ENCODE data around the gene DPF3.

DPF3 gene

DNA sequence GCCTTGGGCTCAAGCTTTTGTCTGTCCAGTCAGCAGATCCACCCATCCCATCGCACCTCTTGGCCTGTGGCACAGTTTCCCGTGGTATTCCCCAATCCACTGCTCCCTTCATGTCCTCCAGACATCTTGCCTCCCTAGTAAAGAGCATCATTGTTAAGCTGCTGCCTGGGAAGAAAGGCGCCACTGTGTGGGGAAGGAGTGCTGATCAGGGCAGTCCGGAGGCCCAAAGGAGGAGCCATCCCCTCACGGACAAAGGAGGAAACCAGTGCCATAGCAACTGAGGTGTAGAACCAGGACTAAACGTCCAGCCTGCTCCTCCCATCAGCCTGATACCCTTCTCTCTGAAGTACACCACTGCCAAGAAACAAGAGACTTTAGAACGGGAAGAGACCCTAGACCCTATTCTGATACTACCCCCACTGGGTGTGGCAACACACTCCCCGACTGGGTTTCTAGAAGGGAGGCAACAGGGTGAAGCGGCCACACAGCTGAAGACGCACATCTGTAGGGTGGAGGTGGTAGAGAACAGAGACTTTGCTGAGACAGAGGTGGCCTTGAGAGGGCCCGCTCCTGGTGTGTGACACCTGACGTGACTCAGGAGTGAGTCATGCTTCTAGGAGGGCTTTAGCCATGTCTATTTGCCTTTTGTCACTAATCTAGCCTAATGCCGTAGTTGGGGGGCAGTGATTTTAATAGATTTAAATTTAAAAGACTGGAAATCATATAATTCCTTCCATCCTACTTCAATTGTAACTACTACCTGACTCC lies 185.0 kb downstream of the DPF3 start:
- no peak for FAIRE-seq

DNA sequence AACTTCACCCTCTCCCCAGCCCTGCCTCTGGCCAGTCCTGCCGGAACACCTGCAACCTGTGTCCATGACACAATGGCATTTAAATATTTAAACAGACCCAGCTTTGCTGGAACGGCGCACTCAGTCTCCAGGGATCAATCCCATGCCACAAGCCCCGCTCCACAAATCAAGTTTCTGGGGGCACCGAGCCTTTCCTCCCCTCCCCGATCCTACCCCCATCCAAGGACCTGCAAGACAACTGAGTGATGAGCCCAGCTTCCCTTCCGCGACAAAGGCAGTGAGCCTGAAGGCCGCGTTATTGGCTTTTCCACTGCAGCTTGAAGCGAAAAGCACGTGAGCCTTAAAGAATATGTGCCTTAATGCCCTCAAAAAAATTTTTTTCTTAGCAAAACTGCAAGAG lies 185.7 kb downstream of the DPF3 start:
- FAIRE-seq, result no peak

DNA sequence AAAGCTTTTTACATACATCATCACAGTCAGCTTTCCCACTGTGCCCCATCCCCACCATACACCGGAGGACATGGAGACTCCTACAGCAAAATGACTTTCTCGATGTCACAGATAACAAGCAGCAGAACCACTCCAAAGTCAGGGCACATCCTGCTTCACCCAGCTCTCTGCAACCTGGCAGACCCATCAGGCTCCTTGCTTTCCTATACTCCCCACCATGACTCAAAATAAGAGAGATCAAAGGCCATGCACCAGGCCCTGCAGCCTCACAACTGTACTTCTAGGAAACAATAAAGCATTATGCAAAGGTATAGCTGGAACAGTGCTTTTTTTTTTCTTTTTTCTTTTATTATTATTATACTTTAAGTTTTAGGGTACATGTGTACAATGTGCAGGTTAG lies 187.4 kb downstream of the DPF3 start:
- FAIRE-seq, result no peak

DNA sequence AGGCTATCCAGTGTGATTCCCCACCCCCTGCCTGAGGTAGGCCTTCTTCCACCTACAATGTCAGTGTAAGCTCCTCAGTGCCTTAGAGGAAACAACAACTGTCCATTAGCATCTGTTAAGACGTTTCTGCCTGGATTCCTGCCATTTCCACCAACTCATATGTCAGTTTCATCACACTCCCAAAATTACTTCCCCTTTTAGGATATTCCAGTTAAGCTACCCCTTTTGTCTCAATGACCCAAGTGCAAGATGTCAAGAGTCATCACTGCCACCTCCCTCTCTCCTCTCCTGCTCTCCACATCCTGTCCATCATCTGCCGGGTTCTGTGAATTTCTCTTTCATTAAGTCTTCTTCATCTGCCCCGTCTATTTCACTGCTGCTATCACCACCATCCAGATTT lies 189.4 kb downstream of the DPF3 start:
- no peak for FAIRE-seq

DNA sequence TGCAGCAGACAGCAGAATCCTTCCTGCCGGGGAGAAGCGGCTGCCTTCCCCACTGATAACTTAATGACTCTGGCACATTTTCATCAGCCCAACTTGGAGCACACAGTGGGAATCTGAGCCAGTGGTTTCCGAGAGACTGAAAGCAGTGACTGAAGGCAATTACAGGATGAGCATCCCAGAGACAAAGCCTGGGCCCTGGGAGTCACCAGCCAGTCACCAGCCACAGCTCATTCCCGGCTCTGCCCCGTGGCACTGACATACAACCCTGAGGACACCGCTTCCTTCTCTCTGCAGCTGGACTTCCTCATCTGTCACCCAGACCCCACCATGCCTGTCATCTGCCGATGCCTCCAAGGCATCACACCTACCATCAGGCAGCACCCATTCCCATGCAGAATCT lies 192.3 kb downstream of the DPF3 start:
- no peak for FAIRE-seq

DNA sequence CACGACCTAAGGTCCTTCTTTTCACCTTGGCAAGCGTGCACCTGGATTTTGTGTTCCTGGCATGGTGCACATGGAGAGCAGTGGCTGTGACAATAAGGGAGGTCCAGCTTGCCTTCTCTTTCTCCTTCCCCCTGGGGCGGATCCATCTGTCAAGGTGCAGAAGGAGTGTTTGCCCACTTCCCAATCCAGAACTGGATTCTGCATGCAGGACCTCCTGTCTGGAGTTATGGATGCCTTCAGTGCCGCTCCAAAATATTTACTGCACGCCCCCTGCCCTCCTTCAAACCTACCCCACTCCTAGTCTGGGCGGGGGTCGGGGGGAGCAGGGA lies 192.7 kb downstream of the DPF3 start:
- no peak for FAIRE-seq

DNA sequence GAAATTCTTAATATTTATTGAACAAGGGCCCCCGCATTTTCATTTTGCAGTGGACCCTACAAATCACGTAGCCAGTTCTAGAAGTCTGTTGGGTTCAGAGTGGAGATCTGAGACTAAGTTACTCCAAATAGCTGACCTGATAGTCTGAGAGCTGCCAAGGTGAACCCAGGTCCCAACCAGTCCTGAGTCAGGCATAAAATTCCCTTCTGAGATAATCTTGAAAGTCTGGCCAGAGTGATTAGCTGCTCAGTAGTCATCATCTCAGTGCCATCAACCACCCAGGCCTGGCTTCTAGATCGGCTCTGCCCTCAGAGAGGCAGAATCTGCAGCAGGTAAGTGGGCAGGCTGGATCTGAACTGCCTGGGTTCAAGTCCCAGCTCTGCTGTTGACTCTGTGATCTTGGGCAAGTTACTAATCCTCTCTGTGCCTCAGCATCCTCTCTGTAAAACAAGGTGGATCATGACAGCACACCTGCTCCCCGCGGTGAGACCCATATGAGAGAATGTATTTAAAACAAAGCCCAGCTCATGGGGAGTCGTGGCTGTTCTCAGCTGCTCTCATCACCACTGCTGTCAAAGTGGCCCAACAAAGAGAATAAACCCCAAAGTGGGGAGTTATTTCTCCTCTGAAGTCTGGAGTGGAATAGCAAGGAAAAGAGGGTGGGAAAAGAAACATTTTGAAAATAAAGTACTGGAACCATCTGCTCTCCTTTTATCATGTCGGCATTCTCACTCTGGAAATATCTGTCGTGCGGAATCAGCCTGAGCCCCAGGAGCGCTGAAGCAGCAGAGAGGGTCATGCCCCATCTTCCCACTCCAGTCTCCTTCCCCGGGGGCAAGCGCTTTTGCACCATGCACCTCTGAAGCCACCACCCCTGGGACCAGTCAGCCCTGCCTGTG lies 193.3 kb downstream of the DPF3 start:
- FAIRE-seq, result no peak

DNA sequence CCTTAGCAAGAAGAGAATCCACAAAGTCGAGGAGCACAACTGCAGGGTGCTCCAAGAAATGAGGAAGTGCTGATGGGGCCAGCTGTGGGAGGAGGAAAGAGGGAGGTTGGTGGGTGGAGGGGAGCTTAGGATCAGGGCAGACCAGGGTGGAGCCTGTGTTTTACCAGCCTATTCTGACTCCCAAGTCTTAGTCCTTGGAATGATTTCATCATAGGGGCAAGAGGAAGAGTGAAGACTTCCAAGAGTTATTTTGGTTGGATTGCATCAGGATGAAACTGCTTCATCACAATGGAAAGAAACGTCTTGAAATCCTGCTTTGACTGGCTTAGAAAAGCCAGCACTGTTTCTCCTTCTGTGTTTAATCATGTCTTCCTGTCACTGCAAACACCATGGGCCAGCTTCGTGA lies 194.0 kb downstream of the DPF3 start:
- no peak for FAIRE-seq

DNA sequence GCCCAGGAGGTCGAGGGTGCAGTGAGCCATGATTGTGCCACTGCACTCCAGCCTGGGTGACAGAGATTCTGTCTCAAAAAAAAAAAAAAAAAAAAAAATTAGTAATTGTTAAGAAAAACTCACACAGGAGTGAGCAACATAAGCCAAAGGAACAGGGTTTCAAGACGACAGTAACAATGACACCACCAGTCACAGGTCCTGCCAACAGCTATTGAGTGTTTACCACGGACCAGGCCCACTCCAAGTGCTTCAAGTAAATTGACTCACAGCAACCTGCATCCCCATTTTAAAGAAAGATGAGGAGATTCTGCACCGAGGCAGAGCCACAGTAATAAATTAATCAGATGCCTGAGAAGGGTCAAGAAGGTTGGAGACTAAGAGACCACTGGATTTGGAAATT lies 194.5 kb downstream of the DPF3 start:
- FAIRE-seq, result no peak

DNA sequence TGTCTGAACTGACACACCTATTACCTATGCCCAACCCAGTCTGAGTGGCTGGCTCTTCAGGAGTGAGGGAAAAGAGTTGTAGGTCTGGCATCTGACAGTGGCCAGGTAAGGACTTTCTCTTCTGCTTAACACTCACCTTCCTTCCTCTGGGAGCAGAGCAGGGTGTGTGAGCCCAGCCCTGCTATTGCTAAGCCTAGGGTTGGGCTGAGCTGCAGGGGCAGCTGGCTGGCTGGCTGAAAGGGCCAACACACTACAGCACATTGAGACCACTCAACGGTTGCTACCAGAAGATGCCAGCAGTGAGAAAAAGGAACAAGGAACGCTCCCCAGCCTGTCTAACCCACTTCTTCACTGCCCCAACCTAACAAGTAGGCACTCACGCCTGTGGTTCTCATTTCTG lies 201.2 kb downstream of the DPF3 start:
- no peak for FAIRE-seq

DNA sequence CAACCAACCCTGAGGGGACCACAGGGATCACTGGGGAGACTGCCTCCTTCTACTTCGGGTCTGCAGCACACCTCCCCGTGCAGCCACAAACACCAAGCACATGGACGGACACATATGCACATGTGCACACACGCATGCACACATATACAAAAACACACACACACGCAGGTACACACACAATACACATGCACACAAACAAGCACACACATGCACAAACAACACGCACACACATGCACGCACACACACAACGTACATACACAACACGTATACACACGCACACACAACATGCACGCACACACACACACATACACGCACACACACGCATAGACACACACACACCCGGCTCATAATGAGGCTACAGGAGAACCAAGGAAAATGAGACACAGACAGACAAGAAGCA lies 203.6 kb downstream of the DPF3 start:
- FAIRE-seq, result no peak

DNA sequence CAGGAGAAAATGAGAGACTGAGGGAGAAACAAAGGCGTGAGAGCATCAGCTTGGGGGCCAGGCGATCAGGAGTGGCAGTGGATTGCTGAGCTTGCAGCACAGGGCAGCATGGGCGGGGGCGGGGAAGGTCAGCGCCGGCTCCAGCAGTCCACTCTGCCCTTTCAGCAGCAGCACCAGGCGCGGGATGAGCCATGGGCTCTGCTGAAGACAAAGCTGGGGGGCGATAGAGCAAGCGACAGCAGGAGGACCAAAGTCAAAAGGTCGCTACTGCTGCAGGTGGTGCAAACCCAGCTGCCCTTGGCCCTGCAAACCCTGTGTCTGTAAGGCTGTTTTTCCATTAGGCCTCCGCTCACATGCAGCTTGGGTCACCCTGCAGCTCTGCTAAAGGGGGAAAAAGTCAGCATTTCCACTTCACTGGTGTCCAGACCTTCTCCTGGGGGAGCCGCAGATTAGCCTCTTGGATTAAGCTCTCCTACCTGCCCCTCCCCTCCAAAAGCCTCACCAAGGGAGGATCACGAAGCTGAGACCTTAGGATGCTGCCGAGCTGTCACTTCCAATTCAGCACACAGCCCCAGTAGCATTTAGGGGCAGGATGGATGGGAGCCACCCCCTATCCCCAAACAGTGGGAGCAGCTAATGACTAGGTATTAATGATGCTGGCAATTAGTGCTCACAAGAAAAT lies 204.8 kb downstream of the DPF3 start:
- FAIRE-seq, result no peak

DNA sequence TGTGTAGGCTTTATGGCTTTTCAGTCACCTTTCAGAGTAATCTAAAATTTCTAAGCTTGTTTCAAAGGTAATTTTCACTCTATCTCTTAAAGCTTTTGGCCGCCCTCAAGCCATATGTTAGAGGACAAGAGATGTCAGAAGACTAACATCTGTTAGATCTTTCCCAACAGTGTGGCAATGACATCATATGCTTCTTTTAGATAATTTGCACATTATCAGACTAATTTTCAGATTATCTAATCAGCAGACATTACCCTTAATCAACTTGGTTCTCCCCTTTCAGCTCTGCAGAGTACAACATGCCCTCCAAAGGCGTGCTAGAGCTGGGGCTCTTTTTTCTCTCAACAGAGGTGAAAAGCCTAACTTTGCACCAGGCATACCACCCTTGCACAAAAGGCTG lies 207.1 kb downstream of the DPF3 start:
- FAIRE-seq, result no peak

DNA sequence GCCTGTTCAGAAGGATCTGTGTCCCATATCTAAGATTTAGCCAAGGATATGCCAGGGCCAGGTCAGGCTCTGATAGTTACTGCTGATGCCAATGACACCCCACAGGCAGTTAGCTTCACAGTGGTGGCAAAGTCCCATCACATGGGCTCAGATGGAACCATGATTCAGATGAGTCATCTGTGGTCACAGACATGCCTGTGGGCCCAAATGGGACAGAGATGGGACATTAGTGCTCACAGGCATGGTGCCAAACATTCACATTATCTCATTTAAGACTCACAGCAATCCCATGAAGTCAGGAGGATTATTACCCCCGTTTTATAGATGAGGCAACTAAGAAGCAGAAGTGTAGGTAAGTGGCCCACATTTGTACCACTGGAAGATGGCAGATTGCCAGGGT lies 207.8 kb downstream of the DPF3 start:
- no peak for FAIRE-seq

DNA sequence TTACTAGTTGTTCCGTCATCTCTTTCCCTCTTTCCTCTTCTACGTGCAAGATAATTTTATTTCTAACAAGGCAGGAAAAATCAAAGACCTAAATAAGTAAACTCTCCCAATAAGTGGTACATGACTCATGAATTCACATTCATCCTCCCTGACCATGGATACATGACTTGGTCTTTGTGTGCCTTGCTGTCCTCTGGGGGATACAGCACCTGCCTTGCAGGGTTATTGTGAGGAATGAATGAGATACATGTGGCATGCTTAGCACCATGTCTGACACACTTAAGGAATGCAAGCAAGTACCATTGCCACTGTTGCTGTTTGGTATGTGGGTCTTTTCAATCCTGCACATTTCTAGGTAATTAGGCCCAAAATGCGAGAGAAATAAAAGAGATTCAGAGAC lies 208.4 kb downstream of the DPF3 start:
- no peak for FAIRE-seq

DNA sequence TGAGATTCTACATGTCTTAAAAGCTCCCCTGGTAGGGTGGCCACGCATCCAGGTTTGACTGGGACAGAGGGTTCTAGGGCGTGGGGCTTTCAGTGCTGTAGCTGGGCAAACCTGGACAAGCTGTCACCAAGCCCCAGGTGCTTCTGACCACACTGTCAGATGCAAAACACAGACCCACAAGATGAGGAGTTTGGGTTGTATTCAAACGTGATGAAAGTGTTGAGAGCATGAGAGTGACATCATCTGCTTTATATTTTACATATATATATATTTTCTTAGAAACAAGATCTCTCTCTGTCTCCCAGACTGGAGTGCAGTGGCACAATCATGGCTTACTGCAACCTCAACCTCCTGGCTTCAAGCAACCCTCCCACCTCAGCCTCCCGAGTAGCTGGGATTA lies 210.1 kb downstream of the DPF3 start:
- FAIRE-seq, result no peak

DNA sequence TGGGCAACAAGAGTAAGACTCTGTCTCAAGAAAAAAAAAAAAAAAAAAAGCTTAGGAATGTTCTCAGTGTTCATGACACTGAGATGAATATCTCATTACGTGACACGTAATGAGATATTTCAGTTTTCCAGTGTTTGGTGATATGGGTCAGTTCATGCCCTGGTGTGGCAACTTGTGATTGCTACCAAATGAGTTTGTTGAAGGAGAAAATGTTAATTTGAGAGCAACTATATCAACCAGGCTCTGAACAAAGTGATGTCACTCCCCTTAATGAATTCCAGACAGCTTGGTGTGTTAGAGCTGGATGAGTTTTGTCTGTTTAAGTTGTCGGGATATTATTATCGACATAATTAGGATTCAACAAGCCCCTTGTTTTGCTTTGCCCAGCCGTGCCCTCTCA lies 211.7 kb downstream of the DPF3 start:
- no peak for FAIRE-seq

DNA sequence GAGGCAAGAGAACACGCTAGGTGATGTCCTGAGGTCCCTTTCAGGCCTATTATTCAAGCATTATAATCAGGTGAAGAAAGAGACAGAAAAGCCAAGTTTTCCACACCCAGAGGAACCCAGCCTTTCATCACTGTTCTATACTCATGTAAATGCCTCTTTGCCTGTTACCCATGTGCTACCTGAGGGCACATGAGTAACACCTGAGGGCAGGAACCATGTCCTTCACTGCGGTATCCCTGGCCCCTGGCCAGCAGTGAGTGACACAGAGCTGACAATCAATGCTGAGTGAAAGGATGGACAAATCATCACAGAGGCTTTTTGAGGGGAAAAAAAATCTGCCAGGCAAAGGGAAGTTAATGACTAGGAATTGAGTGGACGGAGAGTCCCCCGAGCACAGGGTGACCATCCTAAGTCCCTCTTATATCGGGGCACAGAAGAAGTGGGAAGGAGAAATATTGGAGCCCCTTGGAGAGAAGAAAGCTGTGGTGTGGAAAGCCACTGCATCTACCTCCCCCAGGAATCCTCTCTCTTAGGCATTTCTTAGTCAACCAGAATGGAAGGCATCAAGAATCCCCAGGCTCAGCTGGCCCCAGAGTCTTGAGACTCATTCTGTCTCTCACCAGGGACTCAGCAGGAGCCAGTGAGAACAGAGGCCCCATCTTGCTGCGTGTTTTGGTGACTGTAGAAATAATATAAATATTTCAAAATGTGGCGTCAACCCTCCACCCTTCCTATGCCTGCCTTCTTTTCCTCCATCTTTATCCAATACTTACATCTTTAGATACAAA lies 212.9 kb downstream of the DPF3 start:
- FAIRE-seq, result no peak

DNA sequence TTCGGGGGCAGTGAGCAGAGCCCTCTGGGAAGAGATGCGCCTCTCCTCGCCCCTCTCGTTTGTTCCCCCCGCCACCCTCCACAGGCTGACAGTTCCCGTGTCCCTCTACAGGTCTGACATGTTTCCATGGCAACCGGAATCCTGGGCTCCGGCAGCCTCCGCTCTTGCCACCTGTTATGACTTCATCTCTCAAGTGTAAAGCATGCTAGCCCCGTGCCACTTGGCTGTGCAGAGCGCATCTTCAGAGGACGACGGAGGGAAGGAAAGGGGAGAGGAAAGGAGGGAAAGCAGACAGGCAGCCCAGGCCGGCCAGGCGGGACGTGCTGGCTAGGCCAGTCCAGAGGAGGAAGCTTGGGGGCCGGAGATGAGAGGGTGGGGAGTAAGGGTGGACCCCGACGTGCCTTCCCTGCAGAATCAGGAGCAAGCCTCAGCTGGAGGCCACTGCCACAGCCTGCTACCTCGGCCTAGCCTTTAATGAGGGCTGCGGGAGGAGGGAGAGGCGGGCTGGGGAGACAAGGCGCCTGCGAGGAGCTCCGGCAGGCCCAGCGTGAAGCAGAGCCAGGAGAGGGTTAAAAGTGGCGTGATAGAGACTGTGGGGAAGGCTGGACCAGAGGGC lies 214.3 kb downstream of the DPF3 start:
- FAIRE-seq, result no peak

DNA sequence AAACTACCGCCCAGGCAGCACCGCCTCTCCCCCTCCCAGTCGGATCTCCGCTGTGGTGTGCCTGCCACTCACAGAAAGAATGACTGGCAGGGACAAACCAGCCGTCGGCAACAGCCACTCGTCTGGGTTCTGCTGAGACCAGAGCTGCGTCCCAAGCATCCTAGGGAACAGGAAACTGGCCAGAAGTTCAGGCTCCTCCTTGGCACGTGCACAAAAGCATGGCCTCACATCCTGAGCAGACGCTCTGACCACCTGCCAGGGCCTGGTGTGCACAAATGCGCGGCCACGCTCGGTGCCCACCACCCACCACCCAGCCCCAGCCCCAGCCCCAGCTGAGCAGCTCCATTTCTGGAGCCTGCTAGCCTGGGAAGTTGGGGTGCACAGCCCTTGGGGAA lies 214.8 kb downstream of the DPF3 start:
- FAIRE-seq, result no peak

DNA sequence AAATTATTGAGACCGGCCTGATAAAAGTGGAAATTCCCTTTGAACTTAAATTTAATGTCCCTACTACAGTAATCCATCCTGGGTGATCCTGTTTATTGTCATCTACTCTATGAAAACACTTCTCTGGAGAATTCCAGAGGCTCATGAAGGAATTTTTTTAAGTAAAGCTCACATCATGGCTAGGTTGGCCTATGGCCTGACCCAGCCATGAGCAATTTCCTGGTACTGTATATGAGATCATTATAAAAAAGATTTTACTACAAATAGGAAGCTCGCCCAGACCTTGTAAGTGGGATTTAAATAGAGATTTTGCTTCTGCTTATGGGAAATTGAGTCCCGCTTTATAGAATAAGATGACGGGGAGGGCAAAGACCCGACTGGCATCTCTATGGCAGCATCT lies 215.5 kb downstream of the DPF3 start:
- no peak for FAIRE-seq

DNA sequence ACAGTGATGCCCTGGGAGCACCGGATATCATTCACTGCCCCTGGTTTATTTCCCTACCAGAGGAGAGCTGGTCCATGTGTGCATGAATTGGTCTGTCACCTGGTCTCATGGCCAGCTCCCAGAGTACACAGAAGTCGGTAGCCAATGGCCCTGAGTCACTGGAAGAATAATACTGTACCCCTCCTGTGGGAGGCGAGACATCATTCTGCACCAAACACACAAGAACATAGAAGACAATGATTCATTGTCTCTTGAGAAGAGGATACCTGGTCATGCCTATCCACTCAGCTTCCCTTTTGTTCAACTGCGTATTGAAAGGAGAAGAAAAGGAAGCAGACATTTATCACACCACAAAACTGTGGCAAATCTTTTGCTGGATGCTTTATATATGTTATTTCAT lies 216.2 kb downstream of the DPF3 start:
- FAIRE-seq, result no peak

DNA sequence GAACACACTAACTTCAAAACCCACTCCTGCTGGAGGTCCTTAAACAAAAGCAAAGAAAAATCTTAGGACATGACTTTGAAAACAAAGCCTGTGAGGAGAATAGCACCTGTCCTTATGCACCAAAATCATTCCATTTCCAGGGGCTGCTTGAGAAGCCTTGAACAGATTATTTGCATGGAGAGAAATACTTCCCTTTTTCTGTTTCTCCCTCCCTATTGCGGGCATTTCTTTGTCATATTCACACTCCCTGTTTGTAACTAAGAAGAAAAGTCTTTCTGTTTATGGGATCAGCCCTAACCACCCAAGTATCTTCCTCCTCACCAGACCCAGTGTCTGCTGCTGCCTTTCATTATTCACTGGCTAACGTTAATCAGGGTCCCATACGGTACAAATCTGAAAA lies 218.8 kb downstream of the DPF3 start:
- FAIRE-seq, result no peak

All from colon (tissue), 2 donors.